ENCODE data around the gene METTL25.
A peak's percentile ranks its signal among the peaks of the same experiment; 100 is the strongest.

The METTL25 gene

DNA sequence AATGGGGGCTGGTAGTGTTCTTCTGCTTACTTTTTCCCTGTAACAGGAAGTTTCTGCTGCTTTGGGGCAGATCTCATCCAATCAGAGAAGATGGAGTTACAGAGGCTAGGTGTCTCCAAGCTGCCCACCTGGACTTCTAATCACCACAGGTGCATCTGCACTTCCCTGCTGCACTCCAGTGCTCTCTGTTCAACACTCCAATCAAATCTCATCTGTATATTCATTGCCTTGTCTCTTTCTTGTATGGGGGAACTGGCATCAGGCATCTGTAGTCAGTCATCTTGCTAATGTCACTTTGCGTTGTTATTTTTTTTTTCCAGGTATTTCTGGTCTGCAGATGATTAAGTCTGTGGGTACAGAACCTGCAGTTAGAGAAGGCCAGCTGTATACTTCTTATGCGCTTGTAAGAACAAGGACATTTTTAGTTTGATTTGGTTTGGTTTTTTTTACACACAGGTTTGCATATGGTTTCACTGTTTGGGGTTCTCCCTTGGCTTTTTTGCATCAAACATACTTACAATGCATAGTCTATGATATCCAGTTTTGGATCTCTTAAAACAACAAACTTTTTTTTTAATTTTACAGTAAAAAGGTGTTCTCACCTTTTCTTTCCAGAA, 116.0 kb downstream of the METTL25 start:
- DNase-seq, result no peak

DNA sequence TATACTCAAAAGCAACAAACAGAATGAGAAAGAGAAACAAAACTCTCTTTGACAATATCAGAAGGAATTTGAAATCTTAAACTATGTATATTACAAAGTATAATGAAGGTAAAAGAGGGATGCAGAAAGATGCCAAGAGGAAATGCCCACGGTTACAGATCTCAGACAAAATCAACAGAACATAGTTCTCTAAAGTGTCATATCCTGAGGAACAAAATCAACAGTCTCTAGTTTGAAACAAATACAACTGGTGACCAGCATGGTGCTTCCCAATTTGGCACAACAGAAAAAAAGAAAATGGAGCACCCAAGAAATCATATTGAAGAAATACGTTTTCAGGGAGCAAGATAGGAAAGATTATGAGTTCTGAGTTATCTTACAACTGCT, 116.5 kb downstream of the METTL25 start:
- no peak for DNase-seq

DNA sequence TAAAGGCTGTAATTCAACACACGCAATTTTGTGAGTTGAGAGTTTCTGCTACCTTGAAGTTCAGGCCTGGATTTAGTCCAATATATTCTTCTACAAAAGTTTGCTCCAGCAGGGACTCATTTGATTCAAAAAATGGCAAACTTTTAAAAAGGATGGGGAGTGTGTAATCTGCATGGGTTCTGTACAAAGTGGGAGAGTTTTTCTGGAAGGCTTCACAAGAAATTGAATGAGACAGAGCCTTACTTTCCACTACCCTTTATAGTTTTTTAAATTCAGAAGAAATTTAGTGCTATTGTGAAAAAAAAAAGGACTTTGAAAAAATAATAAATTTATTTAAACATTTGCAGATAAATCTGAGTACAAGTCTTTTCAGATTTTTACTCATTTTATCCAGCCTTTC, 116.9 kb downstream of the METTL25 start:
- no peak for DNase-seq

DNA sequence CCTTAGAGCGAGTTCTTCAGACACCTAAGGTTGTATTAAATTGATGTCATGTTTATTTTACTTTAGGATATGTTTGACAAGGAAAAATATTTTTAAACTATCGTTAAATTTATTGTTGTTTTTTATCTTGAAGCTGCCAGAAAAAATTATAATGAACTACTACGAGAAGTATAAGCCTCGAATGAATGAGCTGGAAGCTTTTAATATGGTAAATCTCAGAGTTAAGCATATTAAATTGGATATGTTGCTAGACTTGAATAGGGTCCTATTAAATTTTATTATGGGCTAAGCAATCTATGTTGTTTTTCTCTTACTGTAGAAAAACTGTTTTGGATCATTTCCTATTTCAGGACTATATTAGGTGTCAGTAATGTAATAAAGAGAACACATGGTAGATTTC, 118.2 kb downstream of the METTL25 start:
- DNase-seq, result no peak

DNA sequence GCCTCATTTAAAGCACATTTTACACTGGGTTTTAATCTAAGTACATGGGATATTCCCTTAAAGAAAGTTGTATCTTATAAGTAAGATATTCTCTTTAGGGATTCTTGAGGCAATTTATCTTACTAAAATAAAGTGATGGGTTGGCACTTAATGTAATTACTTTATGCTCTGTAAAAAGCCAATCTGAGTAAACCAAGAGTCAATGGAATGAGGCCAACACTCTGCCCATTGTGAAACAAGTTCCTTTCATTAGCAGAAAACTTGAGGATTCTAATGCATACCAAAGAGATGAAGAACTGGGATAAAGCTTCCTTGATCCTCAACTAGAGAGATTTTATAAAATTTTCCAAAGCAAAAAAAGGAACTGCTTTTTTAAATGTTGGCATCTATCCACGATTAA, 121.2 kb downstream of the METTL25 start:
- no peak for DNase-seq

DNA sequence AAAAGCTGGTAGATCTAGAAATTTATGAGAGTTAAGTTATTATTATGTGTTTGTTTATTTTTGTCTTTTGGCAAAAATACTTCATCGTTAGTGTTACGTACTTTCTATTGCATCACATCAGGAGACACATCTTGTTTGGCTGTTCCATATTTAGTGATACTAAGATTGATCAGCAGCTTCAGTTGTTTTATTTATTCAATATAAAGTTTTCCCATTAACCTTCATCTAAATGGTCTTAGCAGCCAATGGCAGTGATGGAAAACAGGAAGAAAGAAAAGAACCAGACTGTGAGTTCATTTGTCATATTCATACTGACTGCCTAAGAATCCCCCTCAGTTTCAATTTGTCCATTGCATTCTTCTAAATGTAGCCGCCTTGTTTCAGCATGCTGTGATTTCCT, 122.3 kb downstream of the METTL25 start:
- DNase-seq, result no peak

DNA sequence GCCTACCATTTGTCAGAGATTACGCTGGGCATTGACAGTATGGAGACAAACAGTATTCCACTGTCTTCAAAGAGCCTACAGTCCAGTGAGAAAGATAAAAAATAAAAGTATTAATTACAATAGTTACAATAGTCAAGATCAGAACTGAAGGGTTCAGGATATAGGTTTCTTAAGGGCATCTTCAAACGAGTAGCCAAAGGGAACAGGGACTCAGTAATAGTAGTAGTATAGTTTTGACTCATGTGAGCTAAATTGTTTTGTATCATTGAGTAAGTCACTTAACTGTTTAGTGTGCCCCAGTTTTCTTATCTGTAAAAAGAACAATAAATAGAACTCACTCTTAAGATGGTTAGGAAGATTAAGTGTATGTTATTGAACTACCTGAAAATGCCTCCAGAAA, 123.6 kb downstream of the METTL25 start:
- no peak for DNase-seq

DNA sequence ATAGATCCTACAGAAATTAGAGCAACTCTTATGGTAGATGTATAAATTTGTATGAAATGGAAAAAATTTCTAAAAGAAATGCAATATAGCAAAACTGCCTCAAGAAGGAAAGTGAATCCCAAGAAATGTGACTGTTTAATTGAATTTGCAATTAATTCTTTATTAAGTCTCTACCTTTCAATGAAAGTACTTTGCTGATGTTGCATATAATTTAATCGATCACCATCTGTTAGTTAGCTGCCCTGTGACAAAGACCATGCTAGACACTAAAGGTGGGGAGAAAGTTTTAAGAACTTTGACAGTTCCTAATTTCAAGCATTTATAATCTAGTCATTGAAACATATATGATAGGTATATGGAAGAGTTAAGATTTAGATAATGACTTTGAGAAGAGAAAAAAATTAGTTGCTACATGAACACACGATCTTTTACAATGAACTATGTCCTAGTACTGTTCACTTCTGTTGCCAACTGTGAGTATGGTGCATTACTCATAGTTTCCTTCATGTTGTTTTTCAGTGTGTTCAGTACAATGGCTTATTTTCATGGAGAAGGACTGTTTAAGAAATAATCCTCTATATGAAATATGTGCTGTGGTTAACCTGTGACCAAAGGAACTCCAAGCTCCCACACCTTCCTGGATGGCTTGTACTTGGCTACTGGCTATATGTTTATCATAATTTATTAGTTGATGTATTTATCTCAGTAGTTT, 128.4 kb downstream of the METTL25 start:
- DNase-seq, result no peak

DNA sequence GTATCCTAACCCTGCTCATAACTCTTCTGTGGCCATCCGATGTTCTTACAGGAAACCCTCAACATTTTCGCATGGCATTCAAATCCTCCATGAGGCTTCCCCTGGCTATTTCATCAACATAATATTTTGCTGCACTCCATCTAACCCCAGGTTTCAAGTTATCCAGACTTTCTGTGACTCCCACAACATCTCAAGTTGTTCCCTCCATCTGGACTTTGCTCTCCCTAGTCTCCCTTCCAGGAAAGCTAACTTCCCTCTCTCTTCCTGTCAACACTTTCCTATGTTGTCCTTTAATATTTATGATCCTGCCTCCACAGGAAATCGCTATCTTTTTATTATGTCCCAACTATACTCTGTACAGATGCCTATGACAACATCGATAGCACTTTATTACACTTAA, 146.1 kb downstream of the METTL25 start:
- DNase-seq, result no peak

DNA sequence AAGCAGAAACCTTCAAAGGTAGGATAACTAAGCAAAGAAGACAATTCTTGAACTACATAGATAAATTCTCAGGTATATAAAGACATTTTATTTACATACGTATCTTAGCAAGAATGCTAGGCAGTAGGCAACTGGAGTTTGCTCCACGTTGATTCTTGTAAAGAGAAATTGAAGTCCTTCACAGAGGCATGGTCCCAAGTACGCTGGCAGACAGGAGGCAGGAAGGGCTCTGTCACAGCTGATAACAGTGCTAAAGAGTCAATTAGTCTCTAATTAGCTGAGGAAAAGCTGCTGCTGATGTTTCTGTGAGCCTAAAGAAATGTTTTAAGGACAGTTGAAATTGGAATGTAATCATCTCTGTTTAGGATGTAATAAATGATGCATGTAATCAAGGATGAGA, 146.8 kb downstream of the METTL25 start:
- no peak for DNase-seq

DNA sequence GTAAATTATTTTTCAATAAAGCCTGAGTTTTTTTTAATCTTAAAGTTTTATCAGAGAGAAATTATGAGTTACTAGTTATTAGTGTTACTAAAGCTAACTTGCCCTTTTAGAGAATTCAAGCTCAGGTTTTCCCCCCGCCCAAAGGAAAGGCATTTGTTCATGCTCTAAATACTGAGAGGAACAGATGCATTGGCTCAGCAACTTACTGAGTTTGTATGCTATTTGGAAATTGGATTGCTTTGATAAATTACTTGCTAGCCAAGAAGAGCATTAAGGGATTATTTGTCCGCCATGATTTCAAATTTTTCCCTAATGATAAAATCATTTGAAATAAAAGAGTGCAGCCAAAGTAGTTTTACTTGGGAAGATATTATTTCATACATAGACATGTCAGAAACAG, 149.4 kb downstream of the METTL25 start:
- DNase-seq, result no peak

DNA sequence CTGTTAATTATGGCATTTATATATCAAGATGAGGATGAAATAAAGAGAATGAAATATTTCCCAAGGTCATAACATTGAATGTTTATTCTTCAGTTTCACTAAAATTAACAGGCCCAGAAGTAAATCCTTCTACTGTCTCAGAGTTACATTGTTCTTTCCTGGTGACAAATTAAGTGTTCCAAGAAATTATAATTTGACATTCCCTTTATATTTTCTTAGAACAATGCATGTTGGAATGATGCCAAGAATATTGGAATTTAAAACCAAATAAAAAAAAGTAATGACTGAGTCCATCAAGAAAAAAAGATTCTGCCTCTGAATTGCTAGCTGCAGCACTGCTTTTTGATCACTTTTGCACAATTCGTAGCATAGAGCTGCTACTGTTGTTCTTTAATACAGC, 152.1 kb downstream of the METTL25 start:
- no peak for DNase-seq

DNA sequence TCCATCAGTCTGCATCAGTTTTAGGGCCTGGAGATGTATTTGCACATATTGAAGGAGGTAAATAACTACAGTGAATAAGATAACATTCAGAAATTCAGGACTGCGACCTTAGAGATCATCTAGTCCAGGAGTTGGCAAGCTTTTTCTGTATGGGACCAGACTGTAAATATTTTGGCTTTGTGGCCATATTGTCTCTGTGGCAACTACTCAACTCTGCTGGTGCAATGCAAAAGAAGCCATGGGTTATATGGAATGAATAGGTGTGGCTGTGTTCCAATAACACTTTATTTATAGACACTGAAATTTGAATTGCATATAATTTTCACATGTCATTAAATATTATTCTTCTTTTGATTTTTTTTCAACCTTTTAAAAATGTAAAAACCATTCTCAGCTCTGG, 156.6 kb downstream of the METTL25 start:
- no peak for DNase-seq

DNA sequence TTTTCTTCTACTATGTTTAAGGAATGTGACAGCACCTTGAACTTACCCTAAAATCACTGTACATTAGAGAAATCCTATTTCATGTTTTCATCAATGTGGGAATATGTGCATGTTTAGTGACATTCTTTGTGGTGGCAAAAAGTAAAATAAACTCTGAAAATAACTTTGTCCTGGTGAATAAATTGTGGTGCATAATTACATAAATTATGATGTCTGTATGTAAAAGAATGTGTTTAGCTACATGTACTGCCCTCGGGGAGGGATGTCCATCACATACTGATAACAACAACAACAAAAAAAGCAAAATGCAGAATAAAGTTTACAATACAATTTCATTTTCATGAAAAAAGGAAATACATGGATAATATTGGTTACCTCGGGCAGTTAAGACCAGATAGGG, 157.3 kb downstream of the METTL25 start:
- no peak for DNase-seq

DNA sequence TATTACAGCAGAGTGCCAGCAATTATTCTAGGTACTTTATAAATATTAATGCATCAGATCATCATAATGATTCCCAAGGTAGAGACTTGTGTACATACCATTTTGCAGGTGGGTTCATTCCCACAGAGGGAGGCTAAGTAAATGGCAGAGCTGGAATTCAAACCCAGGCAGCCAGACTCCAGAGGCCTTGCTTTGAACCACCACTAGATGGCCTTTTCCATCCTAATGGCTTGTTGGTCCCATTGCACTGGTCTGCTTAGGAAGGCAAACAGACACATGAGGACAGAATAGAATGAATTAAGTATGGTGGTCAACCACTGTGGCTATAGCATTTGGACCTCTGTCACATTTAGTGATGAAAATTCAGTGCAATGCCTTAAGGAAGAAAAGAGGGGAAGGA, 158.7 kb downstream of the METTL25 start:
- no peak for DNase-seq

DNA sequence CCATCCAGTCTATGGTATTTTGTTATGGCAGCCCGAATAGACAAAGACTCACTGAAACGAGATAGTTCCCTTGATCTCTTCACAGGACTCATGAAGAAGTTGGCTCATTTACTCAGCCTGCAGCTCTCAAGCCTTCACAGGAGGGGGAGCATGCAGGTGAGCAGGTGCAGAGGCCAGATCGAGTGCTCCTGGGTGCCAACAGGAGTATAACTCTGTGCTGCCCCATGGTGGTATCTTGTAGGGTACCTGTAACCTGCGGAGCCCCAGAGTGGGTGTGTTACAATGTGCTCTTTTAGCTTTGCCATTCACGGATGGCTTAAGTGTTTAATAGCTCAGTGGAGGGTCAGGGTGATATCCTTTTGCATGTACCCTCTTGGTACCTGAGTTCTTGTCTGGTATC, 159.5 kb downstream of the METTL25 start:
- no peak for DNase-seq

DNA sequence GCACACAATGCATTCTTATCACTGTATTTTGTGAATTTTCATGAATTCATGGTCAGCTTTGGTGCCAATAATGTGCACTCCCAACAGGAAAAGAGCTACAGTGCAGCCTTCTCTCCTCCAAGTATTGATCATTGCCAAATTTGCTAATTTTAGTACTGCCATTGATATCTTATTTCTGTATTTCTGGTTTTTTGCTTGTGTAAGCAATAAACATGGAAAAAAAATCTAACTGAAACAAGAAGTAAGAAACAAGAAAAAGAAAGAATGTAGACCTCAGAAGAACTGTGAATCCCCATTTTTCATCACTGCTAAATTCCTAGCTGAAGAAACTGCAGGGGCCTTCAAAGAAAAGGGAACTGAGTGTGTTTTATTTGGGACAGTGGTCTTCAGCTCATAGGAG, 161.2 kb downstream of the METTL25 start:
- DNase-seq, result no peak

DNA sequence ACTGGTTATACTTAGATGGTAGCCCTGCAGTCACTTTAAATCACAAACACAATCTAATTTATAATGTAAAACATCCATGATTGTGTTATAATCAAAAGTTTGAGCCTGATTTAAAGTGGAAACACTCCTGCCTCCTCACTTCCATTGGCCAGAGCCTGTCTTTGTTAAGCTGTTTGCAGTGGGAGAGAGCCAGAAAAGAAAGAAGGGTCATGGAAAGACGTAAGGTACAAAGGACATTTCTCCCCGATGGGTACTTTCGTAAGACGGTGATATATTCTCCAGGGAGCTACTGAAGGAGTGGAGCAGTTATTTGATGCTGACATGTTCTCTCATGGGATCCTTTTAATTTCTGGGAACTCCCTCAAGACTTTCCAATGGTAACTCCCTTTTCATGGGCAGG, 164.0 kb downstream of the METTL25 start:
- DNase-seq, result no peak

DNA sequence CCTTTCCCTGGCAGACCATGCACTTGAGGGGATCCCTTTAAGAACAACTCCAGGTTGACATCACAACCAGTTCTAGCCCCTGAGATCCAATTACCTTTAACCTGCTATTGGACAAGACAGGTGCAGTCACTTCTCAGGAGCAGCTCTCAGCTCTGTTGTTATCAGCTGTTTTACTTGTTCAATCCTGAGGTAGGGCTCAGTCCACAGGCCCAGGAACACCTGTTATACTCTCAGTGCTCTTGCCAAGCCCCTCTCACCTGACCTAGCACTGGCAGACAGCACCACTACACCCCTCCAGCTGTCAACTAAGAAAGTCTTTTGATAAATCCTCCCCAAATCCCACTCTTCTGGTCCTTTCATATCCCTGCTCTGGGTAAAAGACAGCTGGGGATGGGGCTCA, 164.4 kb downstream of the METTL25 start:
- DNase-seq, result no peak

DNA sequence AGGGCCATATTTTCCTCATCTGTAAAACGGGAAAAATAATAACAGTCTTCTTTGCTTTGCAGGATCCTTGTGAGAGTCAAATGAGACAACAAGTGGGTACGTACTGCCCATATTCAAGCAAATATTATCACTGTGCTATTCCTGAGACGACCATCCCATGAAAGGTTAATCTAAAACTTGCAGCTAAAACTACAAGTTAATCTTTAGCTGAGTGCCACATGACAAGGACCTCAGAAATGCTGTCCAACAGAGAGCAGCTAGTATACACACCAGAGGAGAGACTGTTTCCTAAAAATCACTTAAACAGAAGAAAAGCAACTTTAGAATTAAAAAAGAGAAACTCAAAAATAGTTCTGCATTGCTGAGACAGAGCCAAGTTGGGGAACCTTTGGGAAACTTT, 165.7 kb downstream of the METTL25 start:
- no peak for DNase-seq

DNA sequence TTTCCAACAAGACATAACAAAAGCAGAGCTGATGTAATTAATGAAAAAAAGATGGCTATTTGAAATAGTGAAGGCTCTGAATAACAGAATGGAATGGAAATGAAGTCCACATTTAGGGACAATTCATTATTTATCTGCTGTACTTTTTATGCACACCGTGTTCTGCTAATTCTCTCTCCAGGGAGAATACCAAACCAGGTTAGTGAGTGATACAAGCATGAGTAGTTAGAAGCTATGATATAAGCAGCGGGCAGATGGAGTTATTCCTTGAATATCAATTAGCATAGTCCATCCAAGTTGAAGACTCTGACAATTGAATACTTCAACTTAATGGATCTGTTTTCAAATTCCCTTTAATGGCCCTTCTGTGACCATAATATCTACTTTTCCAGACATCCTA, 166.3 kb downstream of the METTL25 start:
- DNase-seq, result no peak

DNA sequence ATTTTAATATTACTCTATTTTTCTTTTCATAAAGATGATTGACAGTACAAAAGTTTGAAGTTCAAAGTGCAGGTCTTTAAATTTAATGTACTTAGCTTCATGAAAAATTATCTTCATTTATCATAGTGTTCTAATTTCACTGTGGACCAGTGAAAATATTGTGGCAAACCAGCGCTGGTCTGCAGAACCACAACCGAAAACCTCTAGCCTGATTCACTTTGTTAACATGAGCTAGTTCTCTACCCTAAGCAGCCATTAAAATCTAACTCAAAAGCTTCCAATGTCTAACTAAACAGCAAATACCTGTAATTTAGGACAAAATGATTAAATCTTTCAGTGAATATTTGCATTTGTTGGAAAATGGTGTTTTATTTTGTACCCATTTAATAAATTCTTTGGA, 167.3 kb downstream of the METTL25 start:
- DNase-seq, result no peak

DNA sequence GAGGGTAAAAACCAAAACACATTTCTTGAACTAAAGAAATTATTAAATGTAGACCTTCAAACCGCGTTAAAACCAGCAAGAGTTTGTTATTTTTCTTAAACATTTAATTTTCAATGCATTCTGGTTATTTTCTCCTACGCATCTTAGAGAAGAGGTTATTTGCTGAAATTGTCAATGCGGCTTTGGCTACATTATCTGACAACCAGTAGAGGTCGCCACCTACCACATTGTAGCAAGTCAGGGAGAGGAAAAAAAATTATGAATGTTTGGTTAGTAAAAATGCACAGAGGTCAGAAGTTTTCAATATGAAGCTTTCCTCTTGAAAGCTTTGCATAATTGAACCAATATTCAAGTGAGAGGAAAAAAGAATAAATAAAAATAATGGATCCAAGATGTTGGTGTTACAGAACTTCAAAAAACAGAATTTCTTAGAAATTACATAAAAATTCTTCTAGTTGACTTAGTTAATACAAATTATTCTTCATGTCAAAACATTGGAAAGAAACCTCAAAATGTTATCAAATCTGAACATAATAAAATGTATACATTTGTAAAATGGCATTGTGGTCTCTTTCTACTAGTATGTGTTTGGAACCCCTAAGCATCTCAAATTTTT, 168.9 kb downstream of the METTL25 start:
- DNase-seq, result peak; percentile 36
